H9 (cell line): ENCODE data around the gene NHLRC3. TPM values are rescaled to one million over a fixed set of nuclear protein-coding genes. Genes with fewer than 3 reads are reported as not detected.

Source experiments
- DNase-seq: peaks from one replicate; pipeline ENCODE4 v3.0.0-alpha.2; 2017
- H2AFZ ChIP-seq: one replicate; pipeline ENCODE4 v1.6.1; 2013; ENCODE audit warnings: mild to moderate bottlenecking, low read length, control low read depth, moderate library complexity
- H2AK5ac ChIP-seq: 2 replicates; pipeline ENCODE4 v1.6.1; 2013; ENCODE audit warnings: low read length, control low read depth, mixed read lengths; ENCODE audit not compliant: insufficient read length
- H2BK120ac ChIP-seq: one replicate; pipeline ENCODE4 v1.6.1; 2013; ENCODE audit warnings: low read depth, mild to moderate bottlenecking, low read length, control low read depth, inconsistent platforms; ENCODE audit not compliant: poor library complexity, severe bottlenecking
- H2BK12ac ChIP-seq: 2 replicates; pipeline ENCODE4 v1.6.1; 2013; ENCODE audit warnings: low read length, control low read depth, mixed read lengths, low read depth; ENCODE audit not compliant: insufficient read length
- H2BK15ac ChIP-seq: 2 replicates; pipeline ENCODE4 v1.6.1; 2013; ENCODE audit warnings: low read depth, low read length, control low read depth
- H2BK20ac ChIP-seq: one replicate; pipeline ENCODE4 v1.6.1; 2013; ENCODE audit warnings: low read depth, mild to moderate bottlenecking, low read length, control low read depth, inconsistent platforms; ENCODE audit not compliant: poor library complexity, severe bottlenecking
- H2BK5ac ChIP-seq: 2 replicates; pipeline ENCODE4 v1.6.1; 2013; ENCODE audit warnings: low read length, control low read depth, mixed read lengths; ENCODE audit not compliant: insufficient read length
- H3K14ac ChIP-seq: 2 replicates; pipeline ENCODE4 v1.6.1; 2013; ENCODE audit warnings: low read length, control low read depth; ENCODE audit not compliant: insufficient read depth
- H3K18ac ChIP-seq: 2 replicates; pipeline ENCODE4 v1.6.1; 2013; ENCODE audit warnings: low read depth, mild to moderate bottlenecking, mixed read lengths, low read length, control low read depth; ENCODE audit not compliant: insufficient read length
- H3K23ac ChIP-seq: 2 replicates; pipeline ENCODE4 v1.6.1; 2013; ENCODE audit warnings: low read length, control low read depth, mixed read lengths, low read depth; ENCODE audit not compliant: insufficient read length
- H3K23me2 ChIP-seq: 2 replicates; pipeline ENCODE4 v1.6.1; 2013; ENCODE audit warnings: low read depth, mild to moderate bottlenecking, mixed read lengths, low read length, control low read depth; ENCODE audit not compliant: insufficient read length, poor library complexity, severe bottlenecking
- H3K27ac ChIP-seq: 2 replicates; pipeline ENCODE4 v1.5.1; 2013; ENCODE audit warnings: low read length, control low read depth, mixed read lengths, low read depth; ENCODE audit not compliant: insufficient read length
- H3K27me3 ChIP-seq: 2 replicates; pipeline ENCODE4 v1.6.1; 2013; ENCODE audit warnings: low read length, control low read depth, inconsistent platforms; ENCODE audit not compliant: insufficient read depth
- H3K4ac ChIP-seq: 2 replicates; pipeline ENCODE4 v1.6.1; 2013; ENCODE audit warnings: low read depth, mild to moderate bottlenecking, control low read depth, inconsistent platforms, low read length, moderate library complexity
- H3K4me1 ChIP-seq: 2 replicates; pipeline ENCODE4 v1.6.1; 2013; ENCODE audit warnings: low read length, control low read depth, inconsistent platforms; ENCODE audit not compliant: insufficient read depth
- H3K4me2 ChIP-seq: 2 replicates; pipeline ENCODE4 v1.6.1; 2013; ENCODE audit warnings: low read length, control low read depth, mixed read lengths; ENCODE audit not compliant: insufficient read length, insufficient read depth
- H3K56ac ChIP-seq: 2 replicates; pipeline ENCODE4 v1.6.1; 2013; ENCODE audit warnings: low read depth, mild to moderate bottlenecking, mixed read lengths, low read length, control low read depth; ENCODE audit not compliant: insufficient read length
- H3K79me1 ChIP-seq: 2 replicates; pipeline ENCODE4 v1.6.1; 2013; ENCODE audit warnings: low read depth, mild to moderate bottlenecking, moderate library complexity, low read length, control low read depth, inconsistent platforms; ENCODE audit not compliant: insufficient read depth, poor library complexity, severe bottlenecking
- H3K79me2 ChIP-seq: 2 replicates; pipeline ENCODE4 v1.6.1; 2013; ENCODE audit warnings: low read length, control low read depth, inconsistent platforms; ENCODE audit not compliant: insufficient read depth
- H3K9ac ChIP-seq: 2 replicates; pipeline ENCODE4 v1.6.1; 2013; ENCODE audit warnings: low read length, control low read depth, mixed read lengths; ENCODE audit not compliant: insufficient read length; ENCODE audit errors: extremely low read depth
- H3K9me3 ChIP-seq: one replicate; pipeline ENCODE4 v1.6.1; 2013; ENCODE audit warnings: low read depth, low read length, inconsistent platforms; ENCODE audit not compliant: control insufficient read depth
- H3T11ph ChIP-seq: one replicate; pipeline ENCODE4 v1.6.1; 2013; ENCODE audit warnings: mild to moderate bottlenecking, low read length, control low read depth, inconsistent platforms
- H4K20me1 ChIP-seq: one replicate; pipeline ENCODE4 v1.6.1; 2013; ENCODE audit not compliant: control insufficient read depth, insufficient read length, insufficient read depth
- H4K5ac ChIP-seq: 2 replicates; pipeline ENCODE4 v1.6.1; 2013; ENCODE audit warnings: low read depth, mild to moderate bottlenecking, mixed read lengths, low read length, control low read depth; ENCODE audit not compliant: insufficient read length
- H4K8ac ChIP-seq: replicated peaks from 2 replicates; pipeline ENCODE4 v1.6.1; 2013; ENCODE audit warnings: low read length, control low read depth, mixed read lengths, low read depth; ENCODE audit not compliant: insufficient read length
- H4K91ac ChIP-seq: 2 replicates; pipeline ENCODE4 v1.6.1; 2013; ENCODE audit warnings: low read depth, mild to moderate bottlenecking, moderate library complexity, mixed read lengths, low read length, control low read depth; ENCODE audit not compliant: insufficient read length
- H3K27ac Mint-ChIP-seq, 3 experiments: 2 replicates in 2 of 3; 3 replicates in 1 of 3; pipeline ENCODE4 v1.8.0; 2020 to 2021; ENCODE audit warnings: mixed read lengths in 3 of 3, mild to moderate bottlenecking in 1 of 3, moderate library complexity in 1 of 3
- H3K27me3 Mint-ChIP-seq: 2 replicates; pipeline ENCODE4 v1.8.0; 2021; ENCODE audit warnings: low read depth, mild to moderate bottlenecking, moderate library complexity, mixed read lengths
- H3K36me3 Mint-ChIP-seq, 3 experiments: 2 replicates in 2 of 3; 3 replicates in 1 of 3; pipeline ENCODE4 v1.8.0; 2020 to 2021; ENCODE audit warnings: low read depth in 3 of 3, mixed read lengths in 3 of 3; ENCODE audit not compliant: insufficient read depth in 1 of 3
- H3K4me1 Mint-ChIP-seq, 2 experiments: 2 replicates each; pipeline ENCODE4 v1.8.0; 2020; ENCODE audit warnings: mixed read lengths in 2 of 2
- H3K4me3 Mint-ChIP-seq, 2 experiments: 2 replicates in 1 of 2; 3 replicates in 1 of 2; pipeline ENCODE4 v1.8.0; 2020 to 2021; ENCODE audit warnings: mild to moderate bottlenecking in 2 of 2, mixed read lengths in 2 of 2, moderate library complexity in 1 of 2
- H3K9me3 Mint-ChIP-seq, 2 experiments: 2 replicates in 1 of 2; 3 replicates in 1 of 2; pipeline ENCODE4 v1.8.0; 2020; ENCODE audit warnings: mild to moderate bottlenecking in 2 of 2, mixed read lengths in 2 of 2, moderate library complexity in 1 of 2
- CTCF ChIP-seq: fragments of 200-600 bp; sonication (generic); conservative IDR thresholded peaks from 3 replicates; pipeline ENCODE4 v1.8.0; 2021; ENCODE audit warnings: antibody characterized with exemption, mild to moderate bottlenecking
- total RNA-seq: library from RNA; stranded (reverse); gene quantifications from 2 replicates; pipeline ENCODE4 v1.2.1, GENCODE V29; 2021

Gene NHLRC3
- total RNA-seq, 1 experiment from 2014 or later = 17.6 TPM

GRCh38 chr13:38990693-38991092 is 47.6 kb upstream of the NHLRC3 start, which contains the start of gene STOML3:
STOML3 (minus strand) TSS chr13:38990831; CDS start chr13:38990721, 110 bp downstream.
- no peaks in the 10 kb centered on the region for H3K23me2 ChIP-seq
- no peaks in the 10 kb centered on the region for H3K27me3 Mint-ChIP-seq
- no peak within 1 kb of the TSS for H4K8ac ChIP-seq
- H4K91ac ChIP-seq = no peak within 1 kb of the TSS
- H3K4me1 ChIP-seq = no peaks in the 10 kb centered on the region
- no peak within 1 kb of the TSS for H3K4ac ChIP-seq
- no peak within 1 kb of the TSS for H3T11ph ChIP-seq
- H4K20me1 ChIP-seq = no peaks in the 10 kb centered on the region
- H4K5ac ChIP-seq = no peak within 1 kb of the TSS
- H3K4me2 ChIP-seq = no peak within 1 kb of the TSS
- no peak within 1 kb of the TSS for H2BK20ac ChIP-seq
- H3K18ac ChIP-seq = peak within 1 kb of the TSS; percentile 39
- no peaks in the 10 kb centered on the region for H3K9me3 Mint-ChIP-seq
- H3K4me3 Mint-ChIP-seq = no peak within 1 kb of the TSS
- no peak within 1 kb of the TSS for H2BK12ac ChIP-seq
- H3K79me2 ChIP-seq = no peaks in the 10 kb centered on the region
- H3K9ac ChIP-seq = no peak within 1 kb of the TSS
- no peak within 1 kb of the TSS for H3K27ac ChIP-seq
- no peaks in the 10 kb centered on the region for H3K36me3 Mint-ChIP-seq
- H3K27ac Mint-ChIP-seq = peak within 1 kb of the TSS in 2 of 3 experiments; percentile 49 to 66; a peak in 5 of 7 replicates
- no peaks in the 10 kb centered on the region for H3K79me1 ChIP-seq
- no peak for DNase-seq
- H3K56ac ChIP-seq = no peak within 1 kb of the TSS
- no peaks in the 10 kb centered on the region for H3K9me3 ChIP-seq
- no peak within 1 kb of the TSS for H2BK120ac ChIP-seq
- H3K14ac ChIP-seq = no peak within 1 kb of the TSS
- H3K27me3 ChIP-seq = no peaks in the 10 kb centered on the region
- H2BK5ac ChIP-seq = no peak within 1 kb of the TSS
- H2AK5ac ChIP-seq = no peak within 1 kb of the TSS
- no peak within 1 kb of the TSS for H3K23ac ChIP-seq
- H2AFZ ChIP-seq = no peak within 1 kb of the TSS
- TF ChIP-seq CTCF = no peak
- H3K4me1 Mint-ChIP-seq = peaks cover 9 to 20% of the 10 kb centered on the region in 2 experiments
- no peak within 1 kb of the TSS for H2BK15ac ChIP-seq
